HG03066 (cell line): Measurements from ENCODE around the gene PGM1.

Source experiments
- ATAC-seq: cut with Tn5 transposase; IDR thresholded peaks from one replicate; pipeline ENCODE4 v1.9.1; 2021; ENCODE audit warnings: low read depth; ENCODE audit not compliant: unreplicated experiment

Gene PGM1

GRCh38 chr1:63691701-63692425, 98.7 kb downstream of the PGM1 start:
- ATAC-seq = no peak

GRCh38 chr1:63693944-63694571, 100.8 kb downstream of the PGM1 start:
- no peak for ATAC-seq

GRCh38 chr1:63698001-63698838, 105.0 kb downstream of the PGM1 start:
- ATAC-seq = no peak

GRCh38 chr1:63701187-63701586, 108.0 kb downstream of the PGM1 start:
- ATAC-seq = no peak

- no peak for ATAC-seq
These were observed 110.5 kb downstream of the PGM1 start for GRCh38 chr1:63703701-63704107.

GRCh38 chr1:63704443-63704842, 111.2 kb downstream of the PGM1 start:
- no peak for ATAC-seq

GRCh38 chr1:63705078-63705477, 111.9 kb downstream of the PGM1 start:
- peak; percentile 81 for ATAC-seq

- no peak for ATAC-seq
These were observed 116.1 kb downstream of the PGM1 start for GRCh38 chr1:63709267-63709828.
